Panc1 (cell line): ENCODE data around the gene CEP164. TPM values are rescaled to one million over a fixed set of nuclear protein-coding genes. Genes with fewer than 3 reads are reported as not detected.

ENCODE experiments used
- ATAC-seq: fragments of 200-7000 bp; cut with Tn5 transposase; 2 replicates; pipeline ENCODE4 v1.9.1; 2020; ENCODE audit warnings: mild to moderate bottlenecking, moderate library complexity
- BruUV-seq: library from RNA; stranded (reverse); fragments of 400-500 nt; replicated peaks from 2 replicates; lab custom pipeline; 2021; lab: Mats Ljungman, UMichigan
- CTCF ChIA-PET: fragments of 300-600 bp; sonication (Branson Sonifier 250); formaldehyde crosslinking; loops from one replicate; lab custom pipeline; 2022; ENCODE audit warnings: antibody characterized with exemption; lab: Charles Lee
- POLR2A ChIA-PET: fragments of 300-600 bp; sonication (Branson Sonifier 250); formaldehyde crosslinking; loops from one replicate; lab custom pipeline; 2022; ENCODE audit warnings: antibody characterized with exemption; lab: Charles Lee
- DNase-seq: peaks from one replicate; pipeline ENCODE4 v3.0.0-alpha.2; 2010; ENCODE audit warnings: low read depth, low spot score
- H3K27ac ChIP-seq: 2 replicates; pipeline ENCODE4 v1.5.1; 2011; ENCODE audit warnings: mild to moderate bottlenecking, low read length, inconsistent platforms
- H3K27me3 ChIP-seq: fragments of 200-500 bp; sonication (Bioruptor generic); 2 replicates; pipeline ENCODE4 v1.6.0; 2014; ENCODE audit warnings: low read length, inconsistent platforms; ENCODE audit not compliant: control insufficient read depth, insufficient read depth
- H3K36me3 ChIP-seq: fragments of 200-500 bp; sonication (Bioruptor generic); 2 replicates; pipeline ENCODE4 v1.5.1; 2014; ENCODE audit warnings: inconsistent platforms, mild to moderate bottlenecking, low read length, moderate library complexity; ENCODE audit not compliant: control insufficient read depth, insufficient read depth
- H3K4me1 ChIP-seq: 2 replicates; pipeline ENCODE4 v1.5.1; 2011; ENCODE audit warnings: inconsistent platforms, mild to moderate bottlenecking, low read length, moderate library complexity; ENCODE audit not compliant: control insufficient read depth, insufficient read depth
- H3K4me3 ChIP-seq, 2 experiments: 2 replicates each; pipeline ENCODE4 v1.5.1; 2011 to 2012; ENCODE audit warnings: low read depth in 2 of 2, low read length in 2 of 2, mild to moderate bottlenecking in 2 of 2, inconsistent platforms in 1 of 2, moderate library complexity in 1 of 2
- H3K9me3 ChIP-seq: fragments of 200-500 bp; sonication (Bioruptor generic); 2 replicates; pipeline ENCODE4 v1.5.1; 2014; ENCODE audit warnings: low read depth, mild to moderate bottlenecking, inconsistent platforms, low read length, moderate library complexity; ENCODE audit not compliant: control insufficient read depth, insufficient read depth
- POLR2AphosphoS5 ChIP-seq: IDR thresholded peaks from 2 replicates; pipeline ENCODE4 v1.6.1; 2012; ENCODE audit warnings: mild to moderate bottlenecking, low read depth, low read length, moderate library complexity
- SIN3A ChIP-seq: IDR thresholded peaks from 2 replicates; pipeline ENCODE4 v1.6.1; 2012; ENCODE audit warnings: low read depth, mild to moderate bottlenecking, low read length, moderate library complexity, borderline replicate concordance; ENCODE audit not compliant: insufficient read depth
- TCF7L2 ChIP-seq: IDR thresholded peaks from 2 replicates; pipeline ENCODE4 v1.6.1; 2011; ENCODE audit warnings: mild to moderate bottlenecking, low read depth, low read length, inconsistent platforms
- in situ Hi-C: cut with HindIII; loops from 2 replicates; pipeline ENCODE4 v1.10.0; 2016; ENCODE audit warnings: low sequenced_read_pairs, low pct_unique_long_range_greater_than_20kb
- intact Hi-C: fragments of 100-400 bp; cut with micrococcal nuclease; formaldehyde crosslinking; loops from one replicate; pipeline ENCODE4 v1.10.0; 2022; ENCODE audit not compliant: unreplicated experiment
- total RNA-seq: library from RNA; stranded (reverse); gene quantifications from one replicate; pipeline ENCODE4 v1.2.1, GENCODE V29; 2021; ENCODE audit not compliant: unreplicated experiment
- TF ChIP-seq, protein P1 (sequence below): fragments of 450-650 bp; IDR thresholded peaks from 2 replicates; pipeline ENCODE4 v1.5.1; 2017; ENCODE audit warnings: mild to moderate bottlenecking
- TF ChIP-seq, protein P2 (sequence below), 2 experiments: IDR thresholded peaks; 2 replicates each; pipeline ENCODE4 v1.6.1; 2011 to 2012; ENCODE audit warnings: low read depth in 2 of 2, control low read depth in 1 of 2, low read length in 1 of 2, mild to moderate bottlenecking in 1 of 2, moderate library complexity in 1 of 2; ENCODE audit not compliant: insufficient read depth in 1 of 2

The CEP164 gene
- total RNA-seq, 1 experiment from 2014 or later: 75.4 TPM

DNA sequence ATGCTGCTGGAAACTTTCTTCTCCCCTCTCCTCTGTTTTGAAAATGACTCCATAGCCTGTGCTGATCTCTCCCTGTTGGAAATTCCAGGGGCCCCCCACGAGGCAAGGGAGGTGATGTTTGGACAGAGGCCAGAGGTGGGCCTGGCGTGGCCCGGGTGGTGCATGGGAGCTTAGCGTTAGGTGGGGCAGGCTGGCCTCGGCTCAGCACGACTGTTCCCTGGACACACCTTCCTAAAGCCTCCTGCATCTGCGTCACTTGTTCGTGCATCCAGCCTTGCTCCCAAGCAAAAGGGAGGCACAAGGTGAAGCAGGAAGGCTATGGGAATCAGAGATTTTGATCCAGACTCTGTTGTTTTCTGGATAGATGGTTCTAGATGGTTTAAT lies 135.2 kb downstream of the CEP164 start:
- CTCF ChIA-PET: no interaction called here
- DNase-seq (no peak), ATAC-seq (no peak)
- in situ Hi-C loops: no loop called here
- no TSS peak for BruUV-seq
- Histone ChIP-seq H3K4me1 (no peaks in the 10 kb centered on the region), H3K9me3 (no peaks in the 10 kb centered on the region), H3K27me3 (no peaks in the 10 kb centered on the region), H3K36me3 (no peaks in the 10 kb centered on the region), H3K4me3 (no peak overlapping the region), H3K27ac (no peak overlapping the region)
- intact Hi-C loops: no loop called here
- TF ChIP-seq, protein P1, sequence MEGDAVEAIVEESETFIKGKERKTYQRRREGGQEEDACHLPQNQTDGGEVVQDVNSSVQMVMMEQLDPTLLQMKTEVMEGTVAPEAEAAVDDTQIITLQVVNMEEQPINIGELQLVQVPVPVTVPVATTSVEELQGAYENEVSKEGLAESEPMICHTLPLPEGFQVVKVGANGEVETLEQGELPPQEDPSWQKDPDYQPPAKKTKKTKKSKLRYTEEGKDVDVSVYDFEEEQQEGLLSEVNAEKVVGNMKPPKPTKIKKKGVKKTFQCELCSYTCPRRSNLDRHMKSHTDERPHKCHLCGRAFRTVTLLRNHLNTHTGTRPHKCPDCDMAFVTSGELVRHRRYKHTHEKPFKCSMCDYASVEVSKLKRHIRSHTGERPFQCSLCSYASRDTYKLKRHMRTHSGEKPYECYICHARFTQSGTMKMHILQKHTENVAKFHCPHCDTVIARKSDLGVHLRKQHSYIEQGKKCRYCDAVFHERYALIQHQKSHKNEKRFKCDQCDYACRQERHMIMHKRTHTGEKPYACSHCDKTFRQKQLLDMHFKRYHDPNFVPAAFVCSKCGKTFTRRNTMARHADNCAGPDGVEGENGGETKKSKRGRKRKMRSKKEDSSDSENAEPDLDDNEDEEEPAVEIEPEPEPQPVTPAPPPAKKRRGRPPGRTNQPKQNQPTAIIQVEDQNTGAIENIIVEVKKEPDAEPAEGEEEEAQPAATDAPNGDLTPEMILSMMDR: no peak
- TF ChIP-seq, protein P2, sequence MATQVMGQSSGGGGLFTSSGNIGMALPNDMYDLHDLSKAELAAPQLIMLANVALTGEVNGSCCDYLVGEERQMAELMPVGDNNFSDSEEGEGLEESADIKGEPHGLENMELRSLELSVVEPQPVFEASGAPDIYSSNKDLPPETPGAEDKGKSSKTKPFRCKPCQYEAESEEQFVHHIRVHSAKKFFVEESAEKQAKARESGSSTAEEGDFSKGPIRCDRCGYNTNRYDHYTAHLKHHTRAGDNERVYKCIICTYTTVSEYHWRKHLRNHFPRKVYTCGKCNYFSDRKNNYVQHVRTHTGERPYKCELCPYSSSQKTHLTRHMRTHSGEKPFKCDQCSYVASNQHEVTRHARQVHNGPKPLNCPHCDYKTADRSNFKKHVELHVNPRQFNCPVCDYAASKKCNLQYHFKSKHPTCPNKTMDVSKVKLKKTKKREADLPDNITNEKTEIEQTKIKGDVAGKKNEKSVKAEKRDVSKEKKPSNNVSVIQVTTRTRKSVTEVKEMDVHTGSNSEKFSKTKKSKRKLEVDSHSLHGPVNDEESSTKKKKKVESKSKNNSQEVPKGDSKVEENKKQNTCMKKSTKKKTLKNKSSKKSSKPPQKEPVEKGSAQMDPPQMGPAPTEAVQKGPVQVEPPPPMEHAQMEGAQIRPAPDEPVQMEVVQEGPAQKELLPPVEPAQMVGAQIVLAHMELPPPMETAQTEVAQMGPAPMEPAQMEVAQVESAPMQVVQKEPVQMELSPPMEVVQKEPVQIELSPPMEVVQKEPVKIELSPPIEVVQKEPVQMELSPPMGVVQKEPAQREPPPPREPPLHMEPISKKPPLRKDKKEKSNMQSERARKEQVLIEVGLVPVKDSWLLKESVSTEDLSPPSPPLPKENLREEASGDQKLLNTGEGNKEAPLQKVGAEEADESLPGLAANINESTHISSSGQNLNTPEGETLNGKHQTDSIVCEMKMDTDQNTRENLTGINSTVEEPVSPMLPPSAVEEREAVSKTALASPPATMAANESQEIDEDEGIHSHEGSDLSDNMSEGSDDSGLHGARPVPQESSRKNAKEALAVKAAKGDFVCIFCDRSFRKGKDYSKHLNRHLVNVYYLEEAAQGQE (IDR thresholded peaks at IDR 0.05; ENCODE audit: insufficient read depth in 1 of 2, low read depth in 2 of 2, low read length in 1 of 2): no peak
- no peak for TF ChIP-seq TCF7L2
- TF ChIP-seq SIN3A: no peak
- no peak for TF ChIP-seq POLR2AphosphoS5
- POLR2A ChIA-PET: no interaction called here

Other genes starting within 250 kb of the CEP164 start
- 39.7 TPM for gene SIK3, start 229.4 kb upstream of the CEP164 start, total RNA-seq
- gene PAFAH1B2, start 183.6 kb upstream of the CEP164 start, total RNA-seq: 179 TPM
- 47.6 TPM for gene SIDT2, start 149.1 kb upstream of the CEP164 start, total RNA-seq
- 6.4 TPM for gene TAGLN, start 128.5 kb upstream of the CEP164 start, total RNA-seq
- 60.6 TPM for gene PCSK7, start 95.8 kb upstream of the CEP164 start, total RNA-seq
- gene RNF214, start 95.2 kb upstream of the CEP164 start, total RNA-seq: 39.7 TPM
- 10.8 TPM for gene BACE1-AS, start 36.5 kb upstream of the CEP164 start, total RNA-seq
- 4.9 TPM for gene BACE1, start 11.6 kb upstream of the CEP164 start, total RNA-seq